ENCODE results near the gene ARHGEF2. TPM values are rescaled to one million over a fixed set of nuclear protein-coding genes. Genes with fewer than 3 reads are reported as not detected.
A peak's percentile ranks its signal among the peaks of the same experiment; 100 is the strongest.

Gene ARHGEF2
- total RNA-seq, 3 donors from 2014 or later = 79.7 to 132 (median 90.5) TPM

DNA sequence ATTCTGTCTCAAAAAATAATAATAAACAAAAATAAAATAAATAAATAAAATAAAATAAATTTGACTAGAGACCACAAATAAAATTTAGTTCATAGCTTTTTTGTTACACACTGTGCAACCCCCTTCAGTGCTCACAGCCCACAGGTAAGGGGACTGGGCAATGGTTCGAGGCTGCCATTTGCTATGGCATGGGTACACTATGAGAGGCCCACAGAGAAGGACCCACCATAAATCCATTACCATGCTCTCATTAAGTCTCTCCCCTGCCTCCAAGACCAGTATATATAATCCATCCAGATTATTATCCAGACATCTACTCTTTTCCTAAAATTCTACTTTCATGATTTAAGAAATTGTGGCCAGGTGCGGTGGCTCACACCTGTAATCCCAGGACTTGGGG lies 58.5 kb downstream of the ARHGEF2 start:
- no peak for TF ChIP-seq CTCF (IDR thresholded peaks at IDR 0.05)
- DNase-seq (no peak), ATAC-seq (no peak)
- H3K36me3 ChIP-seq (ENCODE audit: low read depth) = peaks cover 47% of the 10 kb centered on the region
- no peaks in the 10 kb centered on the region for H3K4me1 ChIP-seq (ENCODE audit: low read depth)
- intact Hi-C loops (cut with DNase I, micrococcal nuclease) = no loop called here
- H3K4me3 ChIP-seq = no peak overlapping the region
- H3K9me3 ChIP-seq = no peaks in the 10 kb centered on the region

GRCh38 chr1:155918660-155919059 lies 59.7 kb downstream of the ARHGEF2 start:
- H3K4me3 ChIP-seq = no peak overlapping the region
- H3K36me3 ChIP-seq (ENCODE audit: low read depth) = peaks cover 45% of the 10 kb centered on the region
- no peak for ATAC-seq
- no peaks in the 10 kb centered on the region for H3K9me3 ChIP-seq
- intact Hi-C loops (cut with DNase I, micrococcal nuclease) = no loop called here
- DNase-seq = no peak
- H3K4me1 ChIP-seq (ENCODE audit: low read depth) = no peaks in the 10 kb centered on the region
- no peak for TF ChIP-seq CTCF (IDR thresholded peaks at IDR 0.05)

- intact Hi-C loops (cut with DNase I, micrococcal nuclease) = no loop called here
- no peak overlapping the region for H3K4me3 ChIP-seq
- no peak for TF ChIP-seq CTCF (IDR thresholded peaks at IDR 0.05)
- DNase-seq (no peak), ATAC-seq (no peak)
- H3K4me1 ChIP-seq (ENCODE audit: low read depth) = peaks cover 9% of the 10 kb centered on the region
- peaks cover 22% of the 10 kb centered on the region for H3K36me3 ChIP-seq (ENCODE audit: low read depth)
- H3K9me3 ChIP-seq = no peaks in the 10 kb centered on the region
Observed at GRCh38 chr1:155913969-155914757, 64.2 kb downstream of the ARHGEF2 start.

DNA sequence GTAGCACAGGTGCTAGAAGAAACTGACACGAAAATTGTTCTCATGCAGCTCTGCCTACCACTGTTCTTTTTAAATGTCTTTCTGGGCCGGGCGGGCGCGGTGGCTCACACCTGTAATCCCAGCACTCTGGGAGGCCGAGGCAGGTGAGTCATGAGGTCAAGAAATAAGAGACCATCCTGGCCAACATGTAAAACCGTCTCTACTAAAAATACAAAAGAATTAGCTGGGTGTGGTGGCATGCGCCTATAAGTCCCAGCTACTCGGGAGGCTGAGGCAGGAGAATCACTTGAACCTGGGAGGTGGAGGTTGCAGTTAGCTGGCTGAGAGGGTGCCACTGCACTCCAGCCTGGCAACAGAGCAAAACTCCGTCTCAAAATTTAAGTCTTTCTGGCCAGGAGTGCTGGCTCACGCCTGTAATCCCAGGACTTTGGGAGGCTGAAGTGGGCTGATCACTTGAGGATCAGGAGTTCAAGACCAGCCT lies 66.3 kb downstream of the ARHGEF2 start:
- intact Hi-C loops (cut with DNase I, micrococcal nuclease) = no loop called here
- no peak for TF ChIP-seq CTCF (IDR thresholded peaks at IDR 0.05)
- ATAC-seq (peak; percentile 32), DNase-seq (peak in 1 of 3 donors; percentile 14)
- no peaks in the 10 kb centered on the region for H3K9me3 ChIP-seq
- peaks cover 9% of the 10 kb centered on the region for H3K4me1 ChIP-seq (ENCODE audit: low read depth)
- peaks cover 12% of the 10 kb centered on the region for H3K36me3 ChIP-seq (ENCODE audit: low read depth)
- no peak overlapping the region for H3K4me3 ChIP-seq

DNA sequence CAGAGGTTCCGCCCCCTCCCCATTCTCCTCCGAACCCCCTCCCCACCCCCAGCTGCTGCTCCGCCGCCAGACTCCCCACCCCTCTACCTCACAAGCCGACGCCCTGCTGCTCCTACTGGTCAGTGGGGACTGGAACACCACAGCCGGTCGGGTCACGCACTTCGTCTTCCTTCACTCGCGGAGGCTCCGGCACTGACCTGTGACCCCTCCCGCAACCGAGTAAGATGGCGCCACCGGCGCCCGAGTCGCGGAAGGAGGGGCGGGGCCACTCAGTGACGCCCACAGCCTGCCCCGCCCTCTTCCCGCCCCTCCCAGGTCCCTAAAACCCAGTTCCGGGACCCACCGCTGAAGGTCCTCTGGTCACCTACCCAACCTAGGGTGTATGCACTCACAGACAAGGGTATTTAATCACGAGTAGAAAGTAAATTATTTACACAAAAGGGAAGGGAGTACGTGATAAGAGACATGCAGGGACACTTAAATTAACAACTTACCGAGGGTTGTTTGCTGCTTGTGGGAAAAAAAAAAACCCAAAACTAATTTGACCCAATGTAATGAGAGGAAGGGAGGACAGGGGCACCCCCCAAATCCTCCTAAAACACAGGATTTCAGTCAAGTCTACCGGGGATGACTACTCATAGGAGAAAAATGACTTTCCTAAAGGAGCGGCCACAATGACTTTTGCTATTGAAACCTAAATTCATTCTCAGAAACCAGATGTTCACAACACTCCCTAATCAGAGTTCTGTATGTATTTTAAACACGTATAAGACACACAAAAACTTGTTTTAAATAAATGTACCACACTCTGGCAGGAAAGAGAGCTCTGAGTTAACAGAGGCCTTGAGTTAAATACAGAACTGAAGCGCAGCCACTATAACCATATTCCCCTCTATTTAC lies 66.9 kb downstream of the ARHGEF2 start, which contains the start of gene RIT1:
Gene RIT1 (minus strand): TSS at position 194 of the 900 bp plus-strand sequence. CDS start 588 bp downstream, outside the sequence.
- H3K4me3 ChIP-seq = peak within 1 kb of the TSS; percentile 54
- peak; percentile 93 to 94 (median 93) for DNase-seq
- H3K36me3 ChIP-seq (ENCODE audit: low read depth) = peaks cover 10% of the 10 kb centered on the region
- peaks cover 9% of the 10 kb centered on the region for H3K4me1 ChIP-seq (ENCODE audit: low read depth)
- intact Hi-C loops (cut with DNase I, micrococcal nuclease) = no loop called here
- H3K9me3 ChIP-seq = no peaks in the 10 kb centered on the region
- ATAC-seq = peak; percentile 98
- no peak for TF ChIP-seq CTCF (IDR thresholded peaks at IDR 0.05)
